Activated CD8-positive, alpha-beta memory T cell treated with anti-CD3 and anti-CD28 coated beads, Interleukin-2, amount 50 U/mL, for 48 hours (primary cell): ENCODE measurements around the gene MUC21.
"Not testable (repeated sequence)": the region's sequence is repeated elsewhere in the genome, so short reads cannot be mapped to it uniquely, and the experiment has no call there.

Experiments
- DNase-seq: peaks from one replicate; pipeline ENCODE4 v3.0.0-alpha.2; 2020

The MUC21 gene

DNA sequence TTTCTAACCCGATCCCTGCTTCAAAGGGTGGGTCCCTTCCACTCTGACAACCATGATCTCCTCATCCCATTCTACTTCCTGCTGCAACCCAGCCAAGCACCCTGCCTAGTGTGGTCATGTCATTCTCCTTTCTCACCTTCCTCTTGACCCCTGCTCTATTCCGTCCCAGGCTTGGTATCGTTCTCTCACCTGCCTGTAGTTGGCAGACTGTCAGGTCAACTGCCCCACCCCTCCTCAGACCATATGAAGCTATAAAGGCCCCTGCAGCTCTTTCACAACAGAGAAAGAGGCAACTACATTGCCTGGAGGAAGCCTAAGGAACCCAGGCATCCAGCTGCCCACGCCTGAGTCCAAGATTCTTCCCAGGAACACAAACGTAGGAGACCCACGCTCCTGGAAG, at the start of gene MUC21:
TSS of gene MUC21 (plus strand) at position 280 of the 400 bp plus-strand sequence. CDS start 241 bp downstream, outside the sequence.
- no peak for DNase-seq

DNA sequence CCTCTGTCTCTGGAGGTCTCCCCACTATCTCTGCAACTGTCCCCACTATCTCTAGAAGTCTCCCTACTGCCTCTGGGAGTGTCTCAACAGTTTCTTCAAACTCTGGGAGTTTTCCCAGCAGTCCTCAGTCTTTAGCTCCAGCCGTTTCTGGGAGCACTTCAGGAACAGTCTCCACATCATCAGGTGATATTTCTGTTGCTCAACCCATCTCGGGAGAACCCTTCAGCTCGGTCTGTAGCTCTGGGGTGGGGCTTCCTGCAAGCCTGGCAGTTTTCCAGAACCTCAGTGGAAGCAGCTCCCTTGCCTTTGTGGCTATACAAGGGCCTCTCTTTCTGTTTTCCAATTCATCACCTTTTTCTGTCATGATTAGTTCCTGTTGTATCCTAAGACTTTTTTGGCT, 48.5 kb upstream of the MUC21 start:
- DNase-seq = no peak

DNA sequence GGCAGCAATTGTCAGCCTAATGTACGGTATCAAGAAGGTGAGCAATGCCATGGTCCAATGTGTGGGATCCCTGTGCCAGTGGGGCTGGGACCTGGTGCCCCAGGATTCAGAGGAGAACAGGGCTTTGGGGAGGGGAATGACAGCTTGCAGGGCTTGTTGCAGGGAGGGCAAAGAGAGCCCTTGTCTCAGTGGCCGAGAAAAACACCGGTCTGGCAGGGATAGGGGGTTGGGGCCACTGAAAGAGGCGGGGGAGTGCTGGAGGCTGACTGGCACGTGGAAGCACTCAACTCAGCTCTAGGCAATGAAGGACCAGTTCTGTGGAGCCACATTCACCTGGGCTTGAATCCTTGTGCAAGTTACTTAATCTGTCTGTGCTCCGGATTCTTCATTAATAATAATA, 46.3 kb upstream of the MUC21 start:
- no peak for DNase-seq

DNA sequence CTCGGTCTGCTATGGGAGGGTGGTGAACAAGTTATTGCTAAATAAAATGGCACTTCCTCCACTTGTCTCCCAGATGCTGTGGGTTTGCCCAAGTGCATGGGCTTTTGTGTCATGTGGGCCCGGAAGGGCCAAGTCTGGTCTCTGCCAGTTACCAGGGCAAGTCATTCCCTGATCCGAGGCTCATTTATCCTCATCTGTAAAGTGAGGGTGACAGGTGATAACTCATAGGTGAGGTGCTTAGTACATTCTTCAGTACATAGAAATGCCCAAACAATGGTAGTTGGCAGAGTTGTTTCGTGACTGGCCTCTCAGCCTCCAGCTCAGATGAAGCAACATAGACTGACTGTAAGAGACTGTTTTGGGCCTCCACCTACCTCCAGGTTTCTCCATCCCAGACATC, 44.8 kb upstream of the MUC21 start:
- DNase-seq = no peak

DNA sequence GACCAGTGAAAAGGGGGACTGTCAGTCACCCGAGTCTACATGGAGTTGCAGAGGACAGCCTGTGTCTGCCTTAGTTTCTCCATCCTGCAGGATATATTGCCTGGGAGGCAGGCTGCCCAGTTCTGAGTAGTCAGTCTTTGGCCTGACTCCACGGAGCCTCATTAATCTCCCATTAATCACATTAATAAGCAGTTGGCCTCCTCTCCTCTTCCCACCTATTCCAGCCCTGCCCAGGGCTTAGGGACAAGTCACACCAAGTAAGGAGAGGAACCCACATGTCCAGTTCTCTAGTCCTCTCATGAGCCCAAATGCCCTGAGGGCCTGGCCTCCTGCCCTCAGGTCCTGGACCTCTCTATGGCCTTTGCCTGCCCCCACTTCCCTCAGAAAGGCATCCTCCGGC, 44.0 kb upstream of the MUC21 start:
- no peak for DNase-seq

DNA sequence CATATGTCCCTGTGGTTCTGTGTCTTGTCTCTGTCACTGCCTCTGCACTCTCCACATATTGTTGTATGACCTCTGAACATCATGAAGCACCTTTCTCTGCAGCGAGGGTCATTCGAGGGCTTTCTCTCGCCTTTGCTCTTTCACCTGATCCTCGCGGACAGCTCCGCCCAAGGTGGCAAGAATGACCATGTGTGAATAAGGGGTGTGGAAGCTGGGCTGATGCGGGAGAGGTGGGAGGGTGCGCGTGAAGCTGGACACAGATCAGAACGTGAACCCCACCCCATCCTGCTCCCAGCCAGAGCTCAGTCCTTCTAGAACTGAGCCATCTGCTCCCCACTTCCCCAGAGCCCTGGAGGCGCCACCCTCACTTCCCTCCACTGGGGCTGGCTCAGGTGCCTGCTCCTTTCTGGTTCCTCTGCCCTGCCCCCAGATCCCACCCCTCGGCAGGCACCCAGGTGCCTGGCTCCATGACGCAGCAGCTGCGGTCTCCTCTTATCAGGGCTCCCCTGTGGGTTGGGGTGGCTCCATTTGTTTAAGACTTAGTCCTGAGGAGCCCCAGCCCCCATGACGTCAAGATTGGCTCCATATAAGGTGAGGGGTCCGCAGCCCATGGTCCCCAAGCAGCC, 43.0 kb upstream of the MUC21 start, which contains the start of gene MUCL3:
TSS of gene MUCL3 (plus strand) at position 613 of the 626 bp plus-strand sequence. CDS start 27 bp downstream, outside the sequence.
- no peak for DNase-seq

DNA sequence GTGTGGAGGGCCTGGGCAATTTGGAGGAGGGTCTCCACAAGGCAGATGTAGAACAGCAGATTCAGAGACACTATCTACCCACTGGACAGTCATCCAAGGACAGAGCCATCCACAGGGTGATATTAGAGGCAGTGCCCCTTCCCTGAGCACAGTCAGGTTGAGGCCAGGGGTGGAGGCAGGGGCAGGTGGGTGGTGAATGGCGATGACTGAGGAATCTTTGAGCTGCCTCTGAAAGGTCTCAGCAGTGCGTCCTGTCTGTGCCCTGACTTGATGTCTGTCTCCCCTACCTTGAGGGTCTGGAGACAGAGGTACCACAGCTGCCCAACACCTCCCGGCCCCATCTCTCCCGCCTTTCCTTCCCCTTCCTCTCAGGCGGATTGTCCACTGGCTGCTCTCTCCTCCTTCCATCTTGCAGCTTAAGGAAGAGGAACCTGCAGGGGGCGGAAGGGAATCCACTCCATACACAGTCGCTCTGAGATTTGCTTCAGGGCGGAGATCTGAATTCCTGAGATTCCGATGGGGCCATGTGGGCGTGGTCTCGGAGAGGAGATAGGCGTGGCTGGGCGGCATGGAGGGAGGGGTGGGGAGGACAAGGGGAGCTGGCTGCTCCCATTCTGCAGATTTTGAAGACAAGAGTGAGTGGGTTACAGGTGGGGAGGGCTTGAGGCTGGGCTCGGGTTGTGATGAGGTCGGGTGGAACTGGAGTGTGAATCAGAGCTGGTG, 41.0 kb upstream of the MUC21 start:
- DNase-seq = no peak

DNA sequence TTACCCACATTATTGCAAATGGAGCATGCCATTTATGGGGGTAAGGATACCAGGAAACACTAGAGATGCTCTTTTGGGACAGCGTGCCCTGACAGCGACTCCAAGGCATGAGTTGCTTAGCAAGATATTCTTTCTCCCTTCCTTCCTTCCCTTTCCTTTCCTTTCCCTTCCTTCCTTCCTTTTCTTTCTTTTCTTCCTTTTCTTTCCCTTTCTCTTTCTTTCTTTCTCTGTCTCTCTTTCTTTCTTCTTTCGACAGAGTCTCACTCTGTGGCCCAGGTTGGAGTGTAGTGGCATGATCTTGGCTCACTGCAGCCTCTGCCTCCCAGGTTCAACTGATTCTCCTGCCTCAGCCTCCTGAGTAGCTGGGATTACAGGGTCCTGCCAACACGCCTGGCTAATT, 39.5 kb upstream of the MUC21 start:
- DNase-seq = no peak

DNA sequence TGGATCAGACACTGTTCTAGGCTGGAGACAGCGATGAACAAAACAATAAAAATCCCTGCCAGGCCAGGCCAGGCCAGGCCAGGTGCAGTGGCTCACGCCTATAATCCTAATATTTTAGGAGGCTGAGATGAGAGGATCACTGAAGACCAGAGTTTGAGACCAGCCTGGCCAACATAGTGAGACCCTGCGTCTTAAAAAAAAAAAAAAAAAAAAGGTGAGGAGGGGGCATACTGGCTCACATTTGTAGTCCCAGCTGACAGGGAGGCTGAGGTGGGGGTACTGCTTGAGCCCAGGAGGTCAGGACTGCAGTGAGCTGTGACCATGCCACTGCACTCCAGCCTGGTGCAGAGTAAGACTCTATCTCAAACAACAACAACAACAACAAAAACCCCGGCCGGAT, 38.2 kb upstream of the MUC21 start:
- no peak for DNase-seq

DNA sequence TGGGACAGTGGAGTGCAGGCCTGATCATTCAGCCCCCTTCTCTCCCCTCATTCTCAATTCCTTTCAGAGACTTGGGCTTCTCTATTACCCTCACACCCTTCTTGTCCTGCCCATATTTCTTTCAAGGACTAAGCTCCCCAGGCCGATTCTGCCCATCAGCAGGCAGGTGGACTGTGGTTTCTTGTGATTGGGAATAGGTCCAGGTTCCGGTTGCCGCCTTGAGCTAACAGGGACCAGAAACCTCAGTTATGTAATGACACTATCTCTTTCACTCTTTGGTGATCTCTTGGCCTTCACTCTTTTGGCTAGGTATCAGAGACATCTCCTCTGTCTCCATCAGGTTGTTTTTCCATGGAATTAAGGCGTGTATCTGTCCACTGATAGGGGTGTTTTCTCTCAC, 36.3 kb upstream of the MUC21 start:
- no peak for DNase-seq

DNA sequence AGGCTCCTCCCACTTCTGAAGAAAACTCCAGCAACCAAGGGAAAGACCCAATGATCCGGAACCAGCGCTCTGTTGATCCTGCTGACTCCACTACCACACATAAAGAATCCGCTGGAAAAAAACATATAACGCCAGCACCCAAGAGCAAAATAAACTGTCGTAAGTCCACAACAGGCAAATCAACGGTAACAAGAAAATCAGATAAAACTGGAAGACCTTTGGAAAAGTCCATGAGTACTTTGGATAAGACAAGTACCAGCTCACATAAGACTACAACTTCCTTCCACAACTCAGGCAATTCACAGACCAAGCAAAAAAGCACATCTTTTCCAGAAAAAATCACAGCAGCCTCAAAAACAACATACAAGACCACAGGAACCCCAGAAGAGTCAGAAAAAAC, 34.7 kb upstream of the MUC21 start:
- DNase-seq = no peak

DNA sequence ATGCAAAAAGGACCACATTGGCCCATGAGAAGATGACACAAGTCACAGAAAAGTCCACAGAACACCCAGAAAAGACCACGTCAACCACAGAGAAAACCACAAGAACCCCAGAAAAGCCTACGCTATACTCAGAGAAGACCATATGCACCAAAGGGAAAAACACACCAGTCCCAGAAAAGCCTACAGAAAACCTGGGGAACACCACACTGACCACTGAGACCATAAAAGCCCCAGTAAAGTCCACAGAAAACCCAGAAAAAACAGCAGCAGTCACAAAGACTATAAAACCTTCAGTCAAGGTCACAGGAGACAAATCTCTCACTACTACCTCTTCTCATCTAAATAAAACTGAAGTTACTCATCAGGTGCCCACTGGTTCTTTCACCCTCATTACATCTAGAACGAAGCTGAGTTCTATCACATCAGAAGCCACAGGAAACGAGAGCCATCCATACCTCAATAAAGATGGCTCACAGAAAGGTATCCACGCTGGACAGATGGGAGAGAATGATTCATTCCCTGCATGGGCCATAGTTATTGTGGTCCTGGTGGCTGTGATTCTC, 31.5 kb upstream of the MUC21 start:
- DNase-seq = no peak

DNA sequence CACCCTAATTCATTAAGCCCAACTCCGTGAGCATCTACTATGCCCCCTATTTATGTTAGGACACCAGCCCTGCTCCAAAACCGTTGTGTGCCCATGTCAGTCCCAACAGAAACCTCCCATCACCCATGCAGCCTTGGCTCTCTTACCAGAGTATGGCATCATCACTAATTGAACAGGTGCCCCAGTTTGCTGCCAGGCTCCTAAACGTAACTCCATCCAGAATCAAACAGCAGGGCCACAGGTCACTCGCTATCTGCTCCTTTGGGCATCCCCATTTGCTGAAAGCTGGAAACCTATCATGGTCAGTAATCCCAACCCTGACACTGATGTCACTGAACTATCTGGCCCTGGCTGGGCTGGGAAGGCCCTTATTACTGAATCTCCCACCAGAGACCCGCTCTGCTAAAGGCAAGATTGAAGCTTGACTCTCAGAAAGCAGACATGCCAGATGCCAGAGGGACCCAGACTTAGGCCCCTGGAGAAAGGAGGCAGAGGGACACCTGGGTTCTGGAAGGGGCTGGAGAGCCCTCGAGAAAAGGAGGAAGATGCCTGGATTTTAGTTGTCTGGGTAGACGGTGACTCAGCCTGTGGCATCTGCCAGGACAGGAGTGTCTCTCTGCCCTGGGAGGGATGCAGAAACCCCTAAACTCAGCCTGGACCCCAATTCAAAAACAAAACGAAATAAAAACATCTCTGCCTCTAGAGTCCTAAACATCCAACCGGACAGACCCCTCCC, 28.7 kb upstream of the MUC21 start:
- no peak for DNase-seq

DNA sequence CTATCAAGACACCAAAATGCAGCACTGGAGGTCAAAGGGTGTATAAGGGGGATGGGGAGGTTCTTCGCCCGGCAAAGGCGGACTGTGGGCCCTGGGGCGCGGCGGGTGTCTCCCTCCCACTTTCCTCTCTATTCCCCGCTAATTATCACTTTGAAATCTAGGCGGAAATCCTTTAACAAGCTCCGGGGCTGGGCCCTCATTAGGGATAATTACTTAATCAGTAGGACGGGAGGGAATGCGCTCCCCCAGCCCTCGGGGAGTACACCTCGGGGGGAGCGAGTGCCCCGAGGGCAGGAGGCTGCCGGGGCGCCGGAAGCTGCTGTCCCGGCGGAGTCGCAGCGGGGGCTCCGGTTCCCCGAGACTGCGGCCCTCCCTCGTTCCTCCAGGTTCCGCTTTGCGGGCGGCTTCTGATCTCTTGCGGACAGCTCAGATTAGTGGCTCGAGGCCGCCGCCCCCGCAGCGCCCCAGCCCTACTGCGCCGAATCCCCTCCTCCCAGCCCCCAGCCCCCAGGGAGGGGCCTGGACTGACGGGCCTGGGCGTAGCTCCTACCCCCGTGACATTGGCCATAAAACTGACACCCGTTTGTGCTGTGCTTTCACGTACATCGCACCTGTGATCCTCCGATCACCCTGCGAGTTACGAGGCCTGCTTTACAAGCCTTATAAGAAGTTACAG, 28.0 kb upstream of the MUC21 start:
- peak; percentile 92 for DNase-seq

DNA sequence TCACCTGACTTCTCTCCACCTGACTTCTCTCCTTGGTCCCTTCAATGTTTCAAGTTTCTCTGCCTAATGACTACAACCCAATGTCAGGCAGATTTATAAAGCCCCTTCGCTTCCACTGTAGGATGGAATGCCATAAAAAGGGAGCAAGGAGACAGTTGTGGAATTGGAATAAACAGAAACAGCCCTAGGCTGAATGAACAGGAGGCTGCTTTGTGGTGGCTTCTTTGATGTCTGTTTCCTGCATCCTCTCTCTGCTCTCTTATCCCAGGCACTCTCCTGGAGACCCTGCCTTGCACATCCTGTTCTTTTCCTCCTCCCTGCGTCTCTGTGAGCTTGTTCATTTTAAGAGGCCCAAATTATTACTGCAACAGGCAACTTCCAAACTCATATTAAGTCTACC, 25.8 kb upstream of the MUC21 start:
- DNase-seq = no peak

DNA sequence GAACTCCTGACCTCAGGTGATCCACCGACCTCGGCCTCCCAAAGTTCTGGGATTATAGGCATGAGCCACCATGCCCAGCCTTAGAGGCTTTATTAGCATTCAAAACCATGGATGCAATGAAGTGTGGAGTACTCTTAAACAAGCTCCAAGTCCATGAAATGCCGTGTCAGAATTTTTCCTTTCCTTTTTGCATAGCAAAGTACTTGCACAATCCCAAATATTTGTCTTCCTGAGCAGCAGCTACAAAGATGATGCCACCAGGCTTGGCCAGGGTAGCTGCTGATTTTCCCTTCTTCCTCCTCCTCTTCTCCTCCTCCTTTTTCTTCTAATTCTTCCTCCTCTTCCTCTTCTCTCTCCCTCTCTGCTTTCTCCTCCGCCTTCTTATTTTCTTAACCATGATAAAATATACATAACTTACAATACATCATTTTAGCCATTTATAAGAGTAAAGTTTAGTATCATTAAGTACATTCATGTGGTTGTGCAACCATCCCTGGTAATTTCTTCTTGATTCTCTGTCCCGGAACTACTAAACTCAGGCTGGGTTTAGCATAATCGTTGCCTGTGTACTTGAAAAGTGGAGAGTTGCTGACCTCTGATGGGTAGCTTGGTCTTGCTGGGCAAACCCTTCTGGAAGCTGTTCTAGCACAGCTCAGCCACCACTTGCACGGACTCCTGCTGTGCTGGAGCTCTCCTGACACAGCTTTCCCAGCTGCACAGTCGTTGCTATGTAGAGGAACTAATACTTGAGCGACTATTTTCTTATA, 22.4 kb upstream of the MUC21 start:
- DNase-seq = no peak

DNA sequence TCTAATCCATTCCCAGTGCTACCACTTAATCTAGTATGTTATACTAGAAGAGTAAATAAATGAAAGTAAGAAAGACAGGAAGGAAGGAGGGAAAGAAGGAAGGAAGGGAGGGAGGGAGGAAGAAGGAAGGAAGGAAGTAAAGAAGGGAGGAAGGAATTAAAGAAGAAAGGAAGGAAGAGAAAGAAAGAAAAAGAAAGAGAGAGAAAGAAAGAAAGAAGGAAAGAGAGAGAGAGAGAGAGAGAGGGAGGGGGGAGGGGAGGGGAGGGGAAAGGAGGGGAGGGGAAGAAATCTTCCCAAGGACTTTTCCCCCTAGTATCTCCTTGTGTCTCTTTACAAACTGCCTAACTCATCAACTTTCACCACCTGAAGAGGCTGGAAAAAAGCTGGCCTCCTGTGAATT, 20.8 kb upstream of the MUC21 start:
- no peak for DNase-seq

DNA sequence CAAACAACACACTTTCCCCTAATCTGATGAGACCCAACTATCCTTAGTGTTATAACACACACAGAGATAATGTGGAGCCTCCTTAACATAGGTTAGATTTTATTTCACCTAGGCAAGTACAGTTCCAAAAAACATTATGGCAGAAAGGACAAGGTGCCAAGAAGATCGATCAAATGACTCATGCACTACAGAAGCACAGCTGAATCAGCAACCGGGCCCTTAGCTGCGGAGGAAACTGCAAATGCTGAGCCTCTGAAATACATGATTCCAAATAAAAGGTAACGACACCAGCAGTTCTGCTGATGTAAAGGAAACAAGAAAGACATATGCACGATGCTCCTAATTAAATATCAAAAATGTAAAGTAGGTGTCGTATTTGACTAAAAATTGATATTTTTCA, 19.9 kb upstream of the MUC21 start:
- DNase-seq = no peak

DNA sequence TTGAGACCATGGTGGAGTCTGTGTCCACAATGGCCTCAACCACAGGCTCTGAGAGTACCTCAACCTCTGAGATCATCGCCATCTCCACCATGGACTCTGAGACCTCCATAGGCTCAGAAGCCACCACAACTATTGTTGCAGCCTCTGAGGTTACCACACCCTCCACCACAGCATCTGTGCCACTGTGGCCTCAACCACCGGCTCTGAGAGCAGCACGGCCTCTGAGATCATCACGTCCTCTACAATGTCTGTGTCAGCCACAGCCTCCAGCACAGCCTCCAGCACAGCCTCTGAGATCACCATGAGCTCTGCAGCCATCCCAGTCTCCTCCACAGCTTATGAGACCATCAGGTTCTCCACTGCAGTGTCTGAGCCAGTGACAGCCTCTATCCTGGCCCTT, 19.4 kb upstream of the MUC21 start:
- no peak for DNase-seq

DNA sequence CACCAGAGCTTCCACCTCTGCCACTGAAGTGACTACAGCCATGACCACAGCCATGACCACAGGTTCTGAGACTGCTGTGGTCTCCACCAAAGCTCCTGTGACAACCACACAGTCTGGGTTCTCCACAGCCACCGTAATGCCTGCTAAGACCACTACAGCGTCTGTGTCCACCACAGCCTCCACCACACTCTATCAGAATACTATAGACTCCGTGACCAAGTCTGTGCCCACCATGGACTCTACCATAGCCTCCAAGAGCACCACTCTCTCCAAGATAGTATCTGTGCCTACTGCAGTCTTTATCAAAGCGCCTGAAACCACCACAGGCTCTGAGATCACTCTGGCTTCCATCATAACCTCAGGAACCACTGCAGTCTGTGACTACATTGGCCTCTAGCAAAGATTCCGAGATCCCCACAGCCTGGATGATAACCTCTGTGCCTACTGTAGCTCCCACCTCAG, 18.3 kb upstream of the MUC21 start:
- DNase-seq = no peak

DNA sequence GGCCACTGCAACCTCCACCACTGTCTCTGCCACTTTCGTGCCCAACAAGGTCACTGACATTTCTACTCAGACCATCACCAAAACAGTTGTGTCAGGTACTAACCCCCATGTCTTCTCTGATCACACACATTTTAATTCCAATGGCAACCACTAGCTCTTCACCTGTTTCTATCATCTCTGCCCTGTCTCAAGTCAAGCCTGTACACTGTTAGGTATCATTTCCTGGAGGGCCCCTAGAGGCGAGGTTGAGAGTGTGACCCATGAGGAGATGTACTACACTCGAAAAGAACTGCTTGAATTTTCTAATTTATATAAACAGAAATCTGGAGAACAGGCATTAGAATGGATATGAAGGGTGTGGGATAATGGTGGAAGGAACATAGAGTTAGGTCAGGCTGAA, 17.4 kb upstream of the MUC21 start:
- DNase-seq = no peak

DNA sequence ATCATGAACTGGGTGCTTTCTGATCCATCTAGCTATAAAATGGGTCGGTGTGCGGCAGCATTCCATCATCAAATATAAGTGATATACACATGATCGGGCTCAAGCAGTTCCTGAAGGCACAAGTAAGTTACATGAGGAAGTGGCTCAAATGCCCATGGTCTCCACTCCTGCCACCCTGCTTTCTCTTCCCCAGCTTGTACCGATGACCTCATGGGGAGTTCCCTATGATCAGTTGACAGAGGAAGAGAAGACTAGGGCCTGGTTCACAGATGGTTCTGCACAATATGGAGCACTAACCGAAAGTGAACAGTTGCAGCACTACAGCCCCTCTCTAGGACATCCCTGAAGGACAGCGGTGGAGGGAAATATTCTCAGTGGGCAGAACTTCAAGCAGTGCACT, 14.3 kb upstream of the MUC21 start:
- not testable (repeated sequence) for DNase-seq
